Measurements from ENCODE around the gene STH. TPM values are rescaled to one million over a fixed set of nuclear protein-coding genes. Genes with fewer than 3 reads are reported as not detected.
A peak's percentile ranks its signal among the peaks of the same experiment; 100 is the strongest.

STH gene
- total and polyA plus RNA-seq, 9 of the 15 experiments (the other 6 are each of a cell fraction or from before 2014, with no cell fraction given): not detected

DNA sequence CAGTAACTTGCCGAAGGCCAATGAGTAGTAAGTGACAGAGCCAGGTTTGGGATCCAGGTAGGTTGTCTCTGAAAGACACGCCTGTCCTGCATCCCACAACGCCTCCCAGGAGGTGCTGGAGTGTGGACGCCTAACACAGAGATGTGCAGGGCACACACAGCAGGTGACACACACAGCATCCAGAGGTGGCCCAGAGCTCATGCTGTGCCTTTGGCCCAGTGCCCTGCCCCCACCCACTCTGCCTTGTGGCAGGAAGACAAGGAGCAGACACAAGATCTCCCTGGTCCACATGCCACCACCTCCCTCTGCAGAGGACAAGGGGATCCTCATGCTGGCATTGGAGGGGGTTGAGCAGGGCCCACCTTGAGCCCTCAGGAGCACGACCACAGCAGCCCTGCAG, 14.7 kb upstream of the STH start:
- no peak overlapping the region for H3K27ac ChIP-seq (ENCODE audit: extremely low read depth, low read depth, low read length)
- no peak overlapping the region for H2AFZ ChIP-seq (ENCODE audit: low read depth, low read length)
- no peaks in the 10 kb centered on the region for H3K9me3 ChIP-seq (replicated peaks; ENCODE audit: control insufficient read depth, insufficient read depth, low read depth, low read length)
- WGBS (ENCODE audit: insufficient coverage, low coverage, missing lambda C conversion rate): 40% methylated on average over 5 of the region's 5 CpGs
- ChIA-PET CTCF (ENCODE audit: low intra/inter-chr PET ratio) (no interaction called here), POLR2A (no interaction called here)
- FAIRE-seq (no peak), DNase-seq (ENCODE audit: extremely low read depth in 1 of 4, low spot score in 3 of 4) (no peak), ATAC-seq (peak; percentile 41; the same call in 2 of the 3 replicates)
- BruUV-seq (replicated peaks): no TSS peak
- intact Hi-C loops (cut with micrococcal nuclease) (no loop called here), in situ Hi-C loops (cut with MboI) (loop anchor here (25.0 kb wide), 1 partner anchor 853 kb away; no protein-coding TSS in a partner anchor)
- H3K9me1 ChIP-seq (ENCODE audit: control insufficient read depth, insufficient read depth, low read length): no peaks in the 10 kb centered on the region
- H3K4me2 ChIP-seq (ENCODE audit: insufficient read depth, low read length): no peak overlapping the region
- H3K36me3 ChIP-seq (ENCODE audit: control insufficient read depth, insufficient read depth, low read length): no peaks in the 10 kb centered on the region
- peaks cover 5 to 19% of the 10 kb centered on the region in 2 experiments; a peak in 4 of 5 replicates for H3K4me1 ChIP-seq (replicated peaks in 1 of 2; ENCODE audit: control insufficient read depth in 2 of 2, insufficient read depth in 2 of 2, low read length in 2 of 2)
- no peaks in the 10 kb centered on the region for H3K79me2 ChIP-seq (ENCODE audit: control insufficient read depth, insufficient read depth, low read length)
- no peaks in the 10 kb centered on the region for H4K20me1 ChIP-seq (replicated peaks; ENCODE audit: control insufficient read depth, insufficient read depth, low read length)
- no peaks in the 10 kb centered on the region for H3K27me3 ChIP-seq (ENCODE audit: control insufficient read depth in 2 of 2, insufficient read depth in 2 of 2, low read length in 2 of 2)
- H3K9ac ChIP-seq (ENCODE audit: insufficient read depth in 1 of 2, low read depth in 2 of 2, low read length in 2 of 2): peak overlapping the region in 1 of 2 experiments; percentile 75; a peak in 2 of 4 replicates
- H3K4me3 ChIP-seq: no peak overlapping the region
- TF ChIP-seq ZNF583 (CRISPR knock-in tag; IDR thresholded peaks at IDR 0.05) (no peak), ZNF217 (CRISPR knock-in tag; IDR thresholded peaks at IDR 0.05) (no peak), PURB (CRISPR knock-in tag; IDR thresholded peaks at IDR 0.05; ENCODE audit: low read depth) (no peak), CHD4 (IDR thresholded peaks at IDR 0.05; ENCODE audit: insufficient read depth, insufficient replicate concordance, low read depth, low read length, poor library complexity, severe bottlenecking) (no peak), NFIC (IDR thresholded peaks at IDR 0.05) (0 out of 2 replicates have a peak, but pooled peaks have one; percentile 14), HMG20A (CRISPR knock-in tag; conservative IDR thresholded peaks at IDR 0.05) (no peak)
- TF ChIP-seq, protein P1, sequence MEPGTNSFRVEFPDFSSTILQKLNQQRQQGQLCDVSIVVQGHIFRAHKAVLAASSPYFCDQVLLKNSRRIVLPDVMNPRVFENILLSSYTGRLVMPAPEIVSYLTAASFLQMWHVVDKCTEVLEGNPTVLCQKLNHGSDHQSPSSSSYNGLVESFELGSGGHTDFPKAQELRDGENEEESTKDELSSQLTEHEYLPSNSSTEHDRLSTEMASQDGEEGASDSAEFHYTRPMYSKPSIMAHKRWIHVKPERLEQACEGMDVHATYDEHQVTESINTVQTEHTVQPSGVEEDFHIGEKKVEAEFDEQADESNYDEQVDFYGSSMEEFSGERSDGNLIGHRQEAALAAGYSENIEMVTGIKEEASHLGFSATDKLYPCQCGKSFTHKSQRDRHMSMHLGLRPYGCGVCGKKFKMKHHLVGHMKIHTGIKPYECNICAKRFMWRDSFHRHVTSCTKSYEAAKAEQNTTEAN (CRISPR knock-in tag; IDR thresholded peaks at IDR 0.05): no peak
- TF ChIP-seq, protein P2, sequence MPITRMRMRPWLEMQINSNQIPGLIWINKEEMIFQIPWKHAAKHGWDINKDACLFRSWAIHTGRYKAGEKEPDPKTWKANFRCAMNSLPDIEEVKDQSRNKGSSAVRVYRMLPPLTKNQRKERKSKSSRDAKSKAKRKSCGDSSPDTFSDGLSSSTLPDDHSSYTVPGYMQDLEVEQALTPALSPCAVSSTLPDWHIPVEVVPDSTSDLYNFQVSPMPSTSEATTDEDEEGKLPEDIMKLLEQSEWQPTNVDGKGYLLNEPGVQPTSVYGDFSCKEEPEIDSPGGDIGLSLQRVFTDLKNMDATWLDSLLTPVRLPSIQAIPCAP (CRISPR knock-in tag; IDR thresholded peaks at IDR 0.05; ENCODE audit: borderline replicate concordance): no peak
- TF ChIP-seq, protein P3, sequence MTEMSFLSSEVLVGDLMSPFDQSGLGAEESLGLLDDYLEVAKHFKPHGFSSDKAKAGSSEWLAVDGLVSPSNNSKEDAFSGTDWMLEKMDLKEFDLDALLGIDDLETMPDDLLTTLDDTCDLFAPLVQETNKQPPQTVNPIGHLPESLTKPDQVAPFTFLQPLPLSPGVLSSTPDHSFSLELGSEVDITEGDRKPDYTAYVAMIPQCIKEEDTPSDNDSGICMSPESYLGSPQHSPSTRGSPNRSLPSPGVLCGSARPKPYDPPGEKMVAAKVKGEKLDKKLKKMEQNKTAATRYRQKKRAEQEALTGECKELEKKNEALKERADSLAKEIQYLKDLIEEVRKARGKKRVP (CRISPR knock-in tag; IDR thresholded peaks at IDR 0.05): no peak
- TF ChIP-seq, protein P4, sequence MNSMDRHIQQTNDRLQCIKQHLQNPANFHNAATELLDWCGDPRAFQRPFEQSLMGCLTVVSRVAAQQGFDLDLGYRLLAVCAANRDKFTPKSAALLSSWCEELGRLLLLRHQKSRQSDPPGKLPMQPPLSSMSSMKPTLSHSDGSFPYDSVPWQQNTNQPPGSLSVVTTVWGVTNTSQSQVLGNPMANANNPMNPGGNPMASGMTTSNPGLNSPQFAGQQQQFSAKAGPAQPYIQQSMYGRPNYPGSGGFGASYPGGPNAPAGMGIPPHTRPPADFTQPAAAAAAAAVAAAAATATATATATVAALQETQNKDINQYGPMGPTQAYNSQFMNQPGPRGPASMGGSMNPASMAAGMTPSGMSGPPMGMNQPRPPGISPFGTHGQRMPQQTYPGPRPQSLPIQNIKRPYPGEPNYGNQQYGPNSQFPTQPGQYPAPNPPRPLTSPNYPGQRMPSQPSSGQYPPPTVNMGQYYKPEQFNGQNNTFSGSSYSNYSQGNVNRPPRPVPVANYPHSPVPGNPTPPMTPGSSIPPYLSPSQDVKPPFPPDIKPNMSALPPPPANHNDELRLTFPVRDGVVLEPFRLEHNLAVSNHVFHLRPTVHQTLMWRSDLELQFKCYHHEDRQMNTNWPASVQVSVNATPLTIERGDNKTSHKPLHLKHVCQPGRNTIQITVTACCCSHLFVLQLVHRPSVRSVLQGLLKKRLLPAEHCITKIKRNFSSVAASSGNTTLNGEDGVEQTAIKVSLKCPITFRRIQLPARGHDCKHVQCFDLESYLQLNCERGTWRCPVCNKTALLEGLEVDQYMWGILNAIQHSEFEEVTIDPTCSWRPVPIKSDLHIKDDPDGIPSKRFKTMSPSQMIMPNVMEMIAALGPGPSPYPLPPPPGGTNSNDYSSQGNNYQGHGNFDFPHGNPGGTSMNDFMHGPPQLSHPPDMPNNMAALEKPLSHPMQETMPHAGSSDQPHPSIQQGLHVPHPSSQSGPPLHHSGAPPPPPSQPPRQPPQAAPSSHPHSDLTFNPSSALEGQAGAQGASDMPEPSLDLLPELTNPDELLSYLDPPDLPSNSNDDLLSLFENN (IDR thresholded peaks at IDR 0.05; ENCODE audit: low read depth in 2 of 2, low read length in 2 of 2): no peak
- TF ChIP-seq, protein P5, sequence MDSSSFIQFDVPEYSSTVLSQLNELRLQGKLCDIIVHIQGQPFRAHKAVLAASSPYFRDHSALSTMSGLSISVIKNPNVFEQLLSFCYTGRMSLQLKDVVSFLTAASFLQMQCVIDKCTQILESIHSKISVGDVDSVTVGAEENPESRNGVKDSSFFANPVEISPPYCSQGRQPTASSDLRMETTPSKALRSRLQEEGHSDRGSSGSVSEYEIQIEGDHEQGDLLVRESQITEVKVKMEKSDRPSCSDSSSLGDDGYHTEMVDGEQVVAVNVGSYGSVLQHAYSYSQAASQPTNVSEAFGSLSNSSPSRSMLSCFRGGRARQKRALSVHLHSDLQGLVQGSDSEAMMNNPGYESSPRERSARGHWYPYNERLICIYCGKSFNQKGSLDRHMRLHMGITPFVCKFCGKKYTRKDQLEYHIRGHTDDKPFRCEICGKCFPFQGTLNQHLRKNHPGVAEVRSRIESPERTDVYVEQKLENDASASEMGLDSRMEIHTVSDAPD (CRISPR knock-in tag; IDR thresholded peaks at IDR 0.05): no peak
- TF ChIP-seq, protein P6, sequence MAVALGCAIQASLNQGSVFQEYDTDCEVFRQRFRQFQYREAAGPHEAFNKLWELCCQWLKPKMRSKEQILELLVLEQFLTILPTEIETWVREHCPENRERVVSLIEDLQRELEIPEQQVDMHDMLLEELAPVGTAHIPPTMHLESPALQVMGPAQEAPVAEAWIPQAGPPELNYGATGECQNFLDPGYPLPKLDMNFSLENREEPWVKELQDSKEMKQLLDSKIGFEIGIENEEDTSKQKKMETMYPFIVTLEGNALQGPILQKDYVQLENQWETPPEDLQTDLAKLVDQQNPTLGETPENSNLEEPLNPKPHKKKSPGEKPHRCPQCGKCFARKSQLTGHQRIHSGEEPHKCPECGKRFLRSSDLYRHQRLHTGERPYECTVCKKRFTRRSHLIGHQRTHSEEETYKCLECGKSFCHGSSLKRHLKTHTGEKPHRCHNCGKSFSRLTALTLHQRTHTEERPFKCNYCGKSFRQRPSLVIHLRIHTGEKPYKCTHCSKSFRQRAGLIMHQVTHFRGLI (CRISPR knock-in tag; IDR thresholded peaks at IDR 0.05): no peak

Measured in K562 (cell line).